Vagina (tissue), 2 donors: ENCODE results near the gene FAM240B.

Experiments used
- POLR2A ChIP-seq, 2 donors: fragments of 450-650 bp; IDR thresholded peaks; one replicate each; pipeline ENCODE4 v1.6.1; 2017; ENCODE audit warnings: antibody characterized with exemption in 2 of 2, mild to moderate bottlenecking in 2 of 2, moderate library complexity in 2 of 2
- POLR2AphosphoS5 ChIP-seq, 2 donors: sonication (generic); formaldehyde crosslinking; IDR thresholded peaks; one replicate each; pipeline ENCODE4 v1.9.0; 2017; ENCODE audit warnings: antibody characterized with exemption in 2 of 2, mild to moderate bottlenecking in 2 of 2, low read depth in 1 of 2; ENCODE audit not compliant: insufficient read depth in 1 of 2
- TF ChIP-seq, protein P1 (sequence below), 3 experiments: fragments of 450-650 bp in 2 of 3; fragments of 200-600 bp in 1 of 3; sonication (generic) in 1 of 3; IDR thresholded peaks; one replicate each; pipeline ENCODE4 v1.5.1; 2017 to 2019; ENCODE audit warnings: antibody characterized with exemption in 3 of 3, mild to moderate bottlenecking in 2 of 3, moderate library complexity in 2 of 3

DNA sequence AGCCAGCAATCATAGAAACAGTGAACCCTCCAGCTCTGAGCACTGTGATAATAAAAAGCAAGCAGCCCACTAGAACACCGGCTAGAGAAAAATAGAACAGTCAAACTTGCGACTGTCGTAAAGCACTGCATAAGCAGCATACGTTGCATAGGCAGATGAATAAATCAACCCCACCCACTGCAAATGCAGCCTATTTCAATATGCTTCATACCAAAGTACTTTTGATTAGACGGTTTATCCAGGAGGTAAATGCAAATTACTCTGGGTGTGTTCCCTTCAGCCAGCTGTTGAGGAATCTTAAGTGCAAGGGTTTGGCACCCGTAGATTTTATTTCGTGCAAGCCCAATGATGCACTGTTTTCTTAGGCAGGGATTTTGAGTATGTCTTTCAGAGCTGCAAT is 67.4 kb downstream of the FAM240B start:
- TF ChIP-seq, protein P1, sequence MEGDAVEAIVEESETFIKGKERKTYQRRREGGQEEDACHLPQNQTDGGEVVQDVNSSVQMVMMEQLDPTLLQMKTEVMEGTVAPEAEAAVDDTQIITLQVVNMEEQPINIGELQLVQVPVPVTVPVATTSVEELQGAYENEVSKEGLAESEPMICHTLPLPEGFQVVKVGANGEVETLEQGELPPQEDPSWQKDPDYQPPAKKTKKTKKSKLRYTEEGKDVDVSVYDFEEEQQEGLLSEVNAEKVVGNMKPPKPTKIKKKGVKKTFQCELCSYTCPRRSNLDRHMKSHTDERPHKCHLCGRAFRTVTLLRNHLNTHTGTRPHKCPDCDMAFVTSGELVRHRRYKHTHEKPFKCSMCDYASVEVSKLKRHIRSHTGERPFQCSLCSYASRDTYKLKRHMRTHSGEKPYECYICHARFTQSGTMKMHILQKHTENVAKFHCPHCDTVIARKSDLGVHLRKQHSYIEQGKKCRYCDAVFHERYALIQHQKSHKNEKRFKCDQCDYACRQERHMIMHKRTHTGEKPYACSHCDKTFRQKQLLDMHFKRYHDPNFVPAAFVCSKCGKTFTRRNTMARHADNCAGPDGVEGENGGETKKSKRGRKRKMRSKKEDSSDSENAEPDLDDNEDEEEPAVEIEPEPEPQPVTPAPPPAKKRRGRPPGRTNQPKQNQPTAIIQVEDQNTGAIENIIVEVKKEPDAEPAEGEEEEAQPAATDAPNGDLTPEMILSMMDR (IDR thresholded peaks at IDR 0.05) = no peak
- TF ChIP-seq POLR2AphosphoS5 (IDR thresholded peaks at IDR 0.05; ENCODE audit: insufficient read depth in 1 of 2, low read depth in 1 of 2) = no peak
- TF ChIP-seq POLR2A (IDR thresholded peaks at IDR 0.05) = no peak
